Breast epithelium (tissue), 3 donors: ENCODE measurements around the gene RBFOX1.

ENCODE experiments used
- CTCF ChIP-seq, 3 donors: fragments of 450-650 bp; IDR thresholded peaks; one replicate each; pipeline ENCODE4 v1.5.1; 2016 to 2017; ENCODE audit warnings: antibody characterized with exemption in 3 of 3, mild to moderate bottlenecking in 3 of 3, moderate library complexity in 3 of 3
- POLR2A ChIP-seq: fragments of 450-650 bp; IDR thresholded peaks from one replicate; pipeline ENCODE4 v1.6.1; 2016; ENCODE audit warnings: antibody characterized with exemption, mild to moderate bottlenecking, moderate library complexity
- POLR2AphosphoS5 ChIP-seq, 3 donors: sonication (generic); formaldehyde crosslinking; IDR thresholded peaks; one replicate each; pipeline ENCODE4 v1.6.1; 2017; ENCODE audit warnings: antibody characterized with exemption in 3 of 3

- no peak for TF ChIP-seq POLR2A
- TF ChIP-seq CTCF (IDR thresholded peaks at IDR 0.05), result no peak
- TF ChIP-seq POLR2AphosphoS5 (IDR thresholded peaks at IDR 0.05), result no peak
Measured at GRCh38 chr16:7437135-7437804, 104.6 kb downstream of the RBFOX1 start.
